ENCODE measurements around the gene IL17D. TPM values are rescaled to one million over a fixed set of nuclear protein-coding genes. Genes with fewer than 3 reads are reported as not detected.
"Not testable (repeated sequence)": the region's sequence is repeated elsewhere in the genome, so short reads cannot be mapped to it uniquely, and the experiment has no call there.

The IL17D gene
- polyA plus RNA-seq, 4 donors, result 8.9 to 19.4 (median 10.7) TPM

DNA sequence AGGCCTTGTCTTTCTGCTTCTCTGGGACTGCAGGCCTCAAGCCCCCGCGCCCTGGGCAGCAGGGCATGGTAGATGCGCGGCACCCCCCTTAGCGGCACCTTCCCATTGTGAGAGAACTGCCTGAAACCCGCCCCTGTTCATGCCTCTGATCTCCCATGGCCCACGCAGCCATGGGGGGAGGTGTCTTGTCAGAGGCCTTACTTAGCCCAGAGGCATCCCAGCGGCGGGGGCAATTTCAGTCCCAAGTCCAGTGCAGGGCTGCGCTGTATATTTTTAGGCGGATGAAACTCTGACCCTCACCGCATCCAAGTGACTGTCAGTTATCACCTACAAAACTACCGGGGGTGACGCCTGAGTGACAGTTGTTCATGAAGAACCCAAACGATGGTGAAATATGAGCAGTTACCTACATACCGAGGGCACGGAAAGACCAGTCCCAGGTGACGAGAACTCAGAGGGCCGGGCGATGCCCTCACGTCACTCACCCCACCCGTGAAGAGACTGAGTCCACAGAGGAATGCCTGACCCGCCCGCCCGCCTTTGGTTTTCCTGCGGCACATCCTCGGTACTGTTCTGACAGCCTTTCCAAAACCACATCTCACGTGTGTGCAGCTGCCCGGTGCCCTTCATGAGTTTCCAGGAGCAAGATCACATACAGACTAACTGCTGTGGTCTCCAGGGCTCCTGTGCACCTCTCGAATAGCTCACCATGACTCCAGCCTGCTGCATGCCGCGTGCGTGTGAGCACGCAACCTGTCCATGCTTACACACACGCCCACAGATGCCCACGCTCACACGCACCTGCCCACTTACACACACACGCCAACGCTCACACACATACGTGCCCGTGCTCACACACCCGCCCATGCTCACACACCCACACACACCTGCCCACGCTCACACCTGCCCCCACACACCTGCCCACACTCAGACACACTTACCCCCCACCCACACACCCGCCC is 14.4 kb downstream of the IL17D start:
- no peak for DNase-seq (ENCODE audit: low read depth in 4 of 4, low spot score in 3 of 4)

DNA sequence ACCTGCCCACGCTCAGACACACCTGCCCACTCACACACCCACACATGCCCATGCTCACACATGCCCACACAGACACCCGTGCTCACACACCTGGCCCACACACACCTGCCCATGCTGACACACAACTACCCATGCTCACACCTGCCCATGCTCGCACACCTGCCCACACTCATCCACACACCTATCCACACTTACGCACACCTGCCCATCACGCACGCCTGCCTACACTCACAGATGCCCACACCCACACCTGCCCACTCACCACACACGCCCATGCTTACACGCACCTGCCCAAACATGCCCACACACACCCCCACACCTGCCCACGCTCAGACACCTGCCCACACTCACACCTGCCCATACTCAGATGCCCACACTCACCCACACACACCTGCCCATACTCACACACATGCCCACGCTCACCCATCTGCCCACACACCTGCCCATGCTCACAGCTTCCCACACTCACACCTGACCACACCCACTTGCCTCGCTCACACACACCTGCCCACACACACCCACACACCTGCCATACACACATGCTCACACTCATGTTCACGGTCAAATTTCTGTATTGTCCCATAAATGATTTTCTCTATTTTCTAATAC is 15.6 kb downstream of the IL17D start:
- no peak for DNase-seq (ENCODE audit: low read depth in 4 of 4, low spot score in 3 of 4)

DNA sequence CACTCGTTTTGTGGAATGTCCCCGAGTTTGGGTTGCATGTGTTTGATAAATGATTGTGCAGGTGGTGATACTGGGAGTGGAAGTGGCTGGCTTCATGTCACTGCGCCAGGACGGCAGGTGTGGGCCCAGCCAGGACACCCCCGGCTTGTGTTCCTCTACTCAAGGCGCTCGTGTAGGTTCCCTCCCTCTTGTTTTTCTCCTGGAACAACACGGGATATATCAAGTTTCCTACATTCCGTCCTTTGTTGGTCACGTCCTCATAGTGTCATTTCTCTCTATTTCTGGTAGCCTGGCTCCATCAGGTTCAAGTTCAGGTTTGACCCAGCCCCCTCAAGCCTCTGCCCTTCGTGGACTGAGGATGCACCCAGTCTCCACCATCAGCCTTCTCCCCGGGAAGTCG is 16.3 kb downstream of the IL17D start:
- DNase-seq (ENCODE audit: low read depth in 4 of 4, low spot score in 3 of 4), result no peak

DNA sequence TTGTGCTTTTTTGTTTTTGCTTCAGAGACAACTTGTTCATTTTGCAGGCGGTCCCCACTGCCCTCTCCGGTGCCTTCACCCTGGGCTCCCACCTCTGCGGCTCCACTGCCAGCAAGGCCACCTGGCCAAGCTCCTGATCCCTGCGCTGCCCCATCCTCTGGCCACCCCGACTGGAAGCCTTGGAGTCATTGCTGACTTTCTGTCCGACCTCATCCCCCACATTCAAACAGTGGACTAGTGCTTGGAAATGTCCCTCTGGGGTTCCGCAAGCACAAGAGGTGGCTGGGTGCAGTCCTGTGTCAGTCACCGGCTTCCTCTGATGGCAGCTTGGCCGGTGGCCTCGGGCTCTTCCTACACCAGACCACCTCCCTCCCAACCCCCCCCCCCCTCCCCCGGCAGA is 17.0 kb downstream of the IL17D start:
- DNase-seq (ENCODE audit: low read depth in 4 of 4, low spot score in 3 of 4), result no peak

DNA sequence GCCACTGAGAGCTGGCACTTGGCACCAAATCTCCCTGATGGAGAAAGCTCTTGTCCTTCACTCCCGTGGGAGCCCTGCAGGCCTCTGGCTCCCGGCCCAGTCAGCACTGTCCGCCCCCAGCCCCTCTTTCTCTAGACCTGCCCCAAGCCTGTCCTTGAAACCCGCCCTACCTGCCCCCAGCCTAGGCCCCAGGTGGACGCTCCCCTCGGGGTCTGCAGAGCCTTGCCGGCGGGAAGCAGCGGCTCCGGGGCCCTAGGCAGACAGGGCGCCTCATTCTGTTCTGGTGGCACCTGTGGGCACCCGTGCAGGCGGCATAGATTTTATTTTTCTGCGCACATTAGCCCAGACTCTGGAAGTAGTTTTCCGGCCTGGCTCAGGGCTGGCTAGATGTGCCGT is 17.6 kb downstream of the IL17D start:
- DNase-seq (ENCODE audit: low read depth in 4 of 4, low spot score in 3 of 4), result no peak

DNA sequence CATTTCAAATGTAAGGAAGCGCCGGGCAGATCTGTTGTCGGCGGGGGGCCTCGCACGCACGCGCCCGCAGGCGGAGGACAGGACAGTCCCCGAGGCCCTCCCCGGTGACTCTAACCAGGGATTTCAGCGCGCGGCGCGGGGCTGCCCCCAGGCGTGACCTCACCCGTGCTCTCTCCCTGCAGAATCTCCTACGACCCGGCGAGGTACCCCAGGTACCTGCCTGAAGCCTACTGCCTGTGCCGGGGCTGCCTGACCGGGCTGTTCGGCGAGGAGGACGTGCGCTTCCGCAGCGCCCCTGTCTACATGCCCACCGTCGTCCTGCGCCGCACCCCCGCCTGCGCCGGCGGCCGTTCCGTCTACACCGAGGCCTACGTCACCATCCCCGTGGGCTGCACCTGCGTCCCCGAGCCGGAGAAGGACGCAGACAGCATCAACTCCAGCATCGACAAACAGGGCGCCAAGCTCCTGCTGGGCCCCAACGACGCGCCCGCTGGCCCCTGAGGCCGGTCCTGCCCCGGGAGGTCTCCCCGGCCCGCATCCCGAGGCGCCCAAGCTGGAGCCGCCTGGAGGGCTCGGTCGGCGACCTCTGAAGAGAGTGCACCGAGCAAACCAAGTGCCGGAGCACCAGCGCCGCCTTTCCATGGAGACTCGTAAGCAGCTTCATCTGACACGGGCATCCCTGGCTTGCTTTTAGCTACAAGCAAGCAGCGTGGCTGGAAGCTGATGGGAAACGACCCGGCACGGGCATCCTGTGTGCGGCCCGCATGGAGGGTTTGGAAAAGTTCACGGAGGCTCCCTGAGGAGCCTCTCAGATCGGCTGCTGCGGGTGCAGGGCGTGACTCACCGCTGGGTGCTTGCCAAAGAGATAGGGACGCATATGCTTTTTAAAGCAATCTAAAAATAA is 18.2 kb downstream of the IL17D start:
- peak in 1 of 4 donors; percentile 36 for DNase-seq (ENCODE audit: low read depth in 4 of 4, low spot score in 3 of 4)

DNA sequence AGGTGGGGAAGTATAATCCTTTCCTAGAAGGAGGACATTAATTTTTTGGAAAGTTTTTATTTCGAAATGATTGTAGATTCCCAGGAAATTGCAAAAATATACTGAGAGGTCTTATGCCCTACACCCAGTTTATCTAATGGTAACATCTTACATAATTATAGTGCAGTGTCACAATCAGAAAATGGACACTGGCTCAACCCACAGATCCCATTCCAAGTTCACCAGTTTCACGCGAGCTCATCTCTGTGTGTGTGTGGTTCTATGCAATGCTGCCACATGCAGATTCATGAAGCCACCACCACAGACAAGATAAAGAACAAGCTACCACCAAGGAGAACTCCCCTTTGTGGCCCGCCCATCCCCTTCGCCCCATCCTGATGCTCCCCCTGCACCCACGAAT is 24.4 kb downstream of the IL17D start:
- no peak for DNase-seq (ENCODE audit: low read depth in 4 of 4, low spot score in 3 of 4)

DNA sequence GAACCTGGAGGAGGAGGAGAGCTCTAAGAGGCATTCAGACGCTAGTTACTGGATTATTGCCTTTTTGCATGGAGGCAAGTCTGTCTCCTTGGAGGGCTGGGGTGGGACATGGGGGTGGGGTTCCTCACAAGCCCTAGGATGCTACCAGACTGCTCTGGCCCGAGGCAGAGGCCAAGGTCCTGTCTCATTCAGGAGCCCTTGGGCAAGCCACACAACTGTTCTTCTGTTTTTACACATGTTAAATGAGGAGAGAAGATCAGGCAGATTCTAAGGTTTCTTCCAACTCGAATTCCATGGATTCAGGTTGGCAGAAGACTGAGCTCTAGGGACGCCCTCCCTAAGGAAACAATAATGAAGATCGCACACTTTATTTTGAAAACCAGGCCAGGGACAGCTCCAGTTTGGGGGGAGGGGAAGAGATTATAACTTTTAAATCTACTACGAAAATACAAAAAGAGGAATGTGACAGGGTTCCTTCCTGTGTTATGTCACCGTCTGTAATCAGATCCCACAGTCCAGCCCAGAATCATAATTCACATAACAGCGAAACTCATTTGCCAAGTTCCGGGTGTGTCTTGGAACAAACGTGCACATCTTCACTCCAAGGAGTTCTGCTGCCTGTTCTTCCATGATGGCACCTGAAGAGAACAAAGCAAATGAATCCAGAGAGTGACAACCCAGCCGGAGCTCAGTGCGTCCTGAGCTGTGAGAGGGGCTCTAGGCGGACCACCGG is 25.2 kb downstream of the IL17D start:
- no peak for DNase-seq (ENCODE audit: low read depth in 4 of 4, low spot score in 3 of 4)

DNA sequence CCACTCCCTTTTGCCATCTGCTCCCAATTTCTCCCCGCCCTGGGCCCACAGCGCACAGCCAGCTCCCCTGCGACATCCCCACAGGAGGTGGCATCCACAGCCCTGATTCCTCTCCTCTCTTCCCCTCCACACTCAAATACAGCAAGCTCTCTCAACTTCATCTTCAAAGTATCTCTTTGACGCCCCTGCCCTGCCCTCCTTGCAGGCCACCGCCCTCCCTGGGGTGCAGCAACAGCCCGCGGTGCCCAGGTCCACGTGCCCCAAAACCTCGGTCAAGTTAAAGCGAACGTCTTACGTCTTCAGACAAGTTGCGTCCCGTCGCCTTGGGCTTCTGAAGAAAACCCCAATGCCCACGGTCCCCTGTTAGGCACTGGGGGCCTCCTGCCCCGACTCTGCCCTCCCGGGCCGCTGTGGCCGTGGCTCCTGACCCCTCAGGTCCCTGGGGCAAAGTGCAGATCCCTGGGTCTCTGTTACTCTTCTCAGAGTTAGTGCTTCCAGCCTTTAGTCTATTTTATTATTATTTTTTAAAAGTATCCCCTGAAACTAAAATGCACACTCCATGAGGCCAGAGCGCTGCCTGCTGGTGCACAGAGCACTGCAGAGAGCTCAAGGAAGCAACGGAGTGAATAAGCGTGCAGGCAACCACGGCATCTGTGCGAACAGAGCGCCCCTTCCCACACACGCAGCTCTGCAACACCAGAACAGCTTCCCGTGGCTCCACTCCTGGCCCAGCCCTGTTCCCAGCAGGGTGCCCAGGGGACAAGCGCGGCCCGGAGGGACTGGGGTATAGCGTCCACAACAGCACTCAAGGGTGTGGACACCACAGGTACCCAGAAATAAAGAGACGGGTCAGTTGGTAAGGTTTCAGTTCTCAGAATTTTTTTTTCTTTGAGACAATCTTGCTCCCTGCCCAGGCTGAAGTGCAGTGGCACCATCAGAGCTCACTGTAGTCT is 26.4 kb downstream of the IL17D start:
- DNase-seq (ENCODE audit: low read depth in 4 of 4, low spot score in 3 of 4), result no peak

DNA sequence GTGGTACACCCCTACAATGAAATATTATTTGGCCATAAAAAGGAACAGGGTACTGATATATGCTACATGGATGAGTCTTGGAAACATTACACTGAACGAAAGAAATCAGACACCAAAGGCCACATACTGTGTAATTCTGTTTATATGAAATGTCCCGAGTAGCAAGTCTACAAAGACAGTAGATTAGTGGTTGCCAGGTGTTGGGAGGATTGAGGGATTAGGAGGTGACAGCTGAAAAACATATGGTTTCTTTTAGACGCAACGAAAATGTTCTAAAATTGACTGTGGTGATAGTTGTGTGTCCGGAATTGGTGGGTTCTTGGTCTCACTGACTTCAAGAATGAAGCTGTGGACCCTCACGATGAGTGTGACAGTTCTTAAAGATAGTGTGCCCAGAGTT is 35.1 kb downstream of the IL17D start:
- no peak for DNase-seq (ENCODE audit: low read depth in 4 of 4, low spot score in 3 of 4)

DNA sequence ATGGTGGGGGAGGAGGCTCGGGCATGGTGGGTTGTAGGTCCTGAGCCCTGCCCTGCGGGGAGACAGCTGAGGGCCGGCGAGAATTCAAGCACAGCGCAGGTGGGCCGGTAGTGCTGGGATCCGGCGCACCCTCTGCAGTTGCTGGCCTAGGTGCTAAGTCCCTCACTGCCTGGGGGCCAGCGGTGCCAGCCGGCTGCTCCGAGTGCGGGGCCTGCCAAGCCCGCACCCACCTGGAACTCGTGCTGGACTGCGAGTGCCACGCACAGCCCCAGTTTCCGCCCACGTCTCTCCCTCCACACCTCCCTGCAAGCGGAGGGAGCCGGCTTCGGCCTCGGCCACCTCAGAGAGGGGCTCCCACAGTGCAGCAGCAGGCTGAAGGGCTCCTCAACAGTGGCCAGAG is 36.5 kb downstream of the IL17D start:
- no peak for DNase-seq (ENCODE audit: low read depth in 4 of 4, low spot score in 3 of 4)

DNA sequence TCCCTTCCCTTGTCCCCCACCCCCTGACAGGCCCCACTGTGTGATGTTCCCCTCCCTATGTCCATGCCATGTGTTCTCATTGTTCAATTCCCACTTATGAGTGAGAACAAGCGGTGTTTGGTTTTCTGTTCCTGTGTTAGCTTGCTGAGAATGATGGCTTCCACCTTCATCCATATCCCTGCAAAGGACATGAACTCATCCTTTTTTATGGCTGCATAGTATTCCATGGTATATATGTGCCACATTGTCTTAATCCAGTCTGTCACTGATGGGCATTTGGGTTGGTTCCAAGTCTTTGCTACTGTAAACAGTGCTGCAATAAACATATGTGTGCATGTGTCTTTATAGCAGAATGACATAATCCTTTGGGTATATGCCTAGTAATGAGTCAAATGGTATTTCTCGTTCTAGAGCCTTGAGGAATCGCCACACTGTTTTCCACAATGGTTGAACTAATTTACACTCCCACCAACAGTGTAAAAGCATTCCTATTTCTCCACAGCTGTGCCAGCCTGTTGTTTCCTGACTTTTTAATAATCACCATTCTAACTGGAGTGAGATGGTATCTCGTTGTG is 40.4 kb downstream of the IL17D start:
- not testable (repeated sequence) for DNase-seq (ENCODE audit: low read depth in 4 of 4, low spot score in 3 of 4)

DNA sequence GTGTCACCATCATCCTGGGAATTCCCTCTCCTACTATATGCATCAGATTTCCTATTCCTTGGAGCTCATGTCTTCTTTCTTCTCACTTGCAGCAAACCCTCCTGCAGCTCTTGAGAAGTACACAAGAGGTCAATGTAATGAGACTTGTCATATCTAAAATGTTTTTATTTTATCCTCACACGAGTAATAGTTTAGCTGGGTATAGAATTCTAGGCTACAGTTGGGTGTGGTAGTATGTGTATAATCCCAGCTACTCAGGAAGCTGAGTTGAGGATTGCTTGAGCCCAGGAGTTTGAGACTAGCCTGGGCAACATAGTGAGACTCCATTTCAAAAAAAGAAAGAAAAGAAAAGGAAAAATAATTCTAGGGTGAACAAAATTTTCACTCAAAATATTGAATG is 45.9 kb downstream of the IL17D start:
- DNase-seq (ENCODE audit: low read depth in 4 of 4, low spot score in 3 of 4), result no peak

DNA sequence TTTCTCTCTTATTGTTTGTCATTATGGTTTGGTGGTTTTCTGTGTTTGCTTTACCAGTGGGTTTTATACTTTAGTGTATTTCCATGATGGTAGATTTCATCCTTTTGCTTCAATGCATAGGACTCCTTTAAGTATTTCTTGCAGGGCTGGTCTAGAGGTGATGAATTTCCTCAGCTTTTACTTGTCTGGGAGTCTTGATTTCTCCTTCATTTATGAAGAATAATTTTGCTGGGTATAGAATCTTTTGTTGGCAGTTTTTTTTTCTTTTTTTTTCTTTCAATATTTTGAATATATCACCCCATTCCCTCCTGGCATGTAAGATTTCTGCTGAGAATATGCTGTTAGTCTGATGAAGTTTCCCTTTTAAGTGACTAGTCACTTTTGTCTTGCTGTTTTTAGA is 50.5 kb downstream of the IL17D start:
- no peak for DNase-seq (ENCODE audit: low read depth in 4 of 4, low spot score in 3 of 4)

DNA sequence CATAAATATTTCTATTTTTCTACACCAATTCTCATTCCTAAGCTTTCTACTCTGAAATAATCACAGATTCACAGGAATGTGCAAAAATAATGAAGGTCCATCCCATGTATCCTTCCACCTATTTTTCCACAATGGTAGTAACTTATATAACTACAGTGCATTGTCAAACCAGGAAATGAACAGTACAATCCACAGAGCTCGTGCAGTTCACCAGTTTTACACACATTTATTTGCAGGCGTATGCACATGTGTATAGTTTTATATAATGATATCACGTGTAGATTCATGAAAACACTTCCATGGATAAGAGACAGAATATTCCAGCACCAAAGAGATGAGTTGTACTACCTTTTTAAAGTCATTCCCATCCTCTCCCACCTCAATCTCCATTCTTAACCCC is 57.4 kb downstream of the IL17D start:
- DNase-seq (ENCODE audit: low read depth in 4 of 4, low spot score in 3 of 4), result no peak

DNA sequence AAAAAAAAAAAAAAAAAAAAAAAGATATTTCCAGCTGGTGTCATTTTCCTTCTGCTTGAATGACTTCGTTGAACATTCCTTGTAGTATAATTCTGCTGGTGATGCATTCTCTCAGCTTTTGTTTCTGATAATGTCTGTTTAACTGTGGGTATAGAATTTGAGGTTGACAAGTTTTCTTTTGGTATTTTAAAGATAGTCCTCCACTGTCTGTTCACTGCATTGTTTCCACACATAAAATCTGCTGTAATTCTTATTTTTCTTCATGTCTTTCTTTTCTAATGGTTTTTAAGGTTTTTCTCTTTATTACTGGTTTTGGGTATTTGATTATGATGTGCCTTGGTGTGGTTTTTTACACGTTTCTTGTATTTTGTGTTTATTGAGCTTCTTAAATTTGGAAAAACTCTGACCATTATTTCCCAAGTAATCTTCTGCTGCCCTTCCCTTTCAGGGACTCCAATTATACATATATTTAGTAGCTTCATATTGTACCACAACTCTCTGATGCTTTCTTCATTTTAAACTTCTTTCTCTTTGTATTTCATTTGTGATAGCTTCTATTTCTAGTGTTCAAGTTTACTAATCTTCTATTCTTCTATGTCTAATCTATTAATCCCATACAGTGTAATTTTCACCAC is 63.9 kb downstream of the IL17D start:
- DNase-seq (ENCODE audit: low read depth in 4 of 4, low spot score in 3 of 4), result no peak

DNA sequence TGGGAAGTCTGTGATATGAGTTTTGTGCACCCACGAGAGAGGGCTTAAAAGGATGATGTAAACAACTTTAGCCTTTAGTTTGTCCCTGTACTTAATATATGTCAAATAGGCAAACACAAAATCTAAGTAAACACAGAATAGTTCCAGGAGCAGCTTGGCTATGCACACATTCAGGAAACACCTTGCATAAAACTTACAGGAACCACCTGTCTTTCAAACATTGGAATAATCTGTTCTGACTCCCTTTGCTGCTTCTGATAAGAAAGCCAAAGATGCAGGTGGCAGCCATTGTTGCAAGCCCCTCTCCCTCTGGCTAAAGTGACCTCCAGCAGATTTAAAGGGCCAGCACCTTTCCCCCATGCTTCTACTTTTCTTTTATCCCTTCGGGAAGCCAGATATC is 65.6 kb downstream of the IL17D start:
- no peak for DNase-seq (ENCODE audit: low read depth in 4 of 4, low spot score in 3 of 4)

DNA sequence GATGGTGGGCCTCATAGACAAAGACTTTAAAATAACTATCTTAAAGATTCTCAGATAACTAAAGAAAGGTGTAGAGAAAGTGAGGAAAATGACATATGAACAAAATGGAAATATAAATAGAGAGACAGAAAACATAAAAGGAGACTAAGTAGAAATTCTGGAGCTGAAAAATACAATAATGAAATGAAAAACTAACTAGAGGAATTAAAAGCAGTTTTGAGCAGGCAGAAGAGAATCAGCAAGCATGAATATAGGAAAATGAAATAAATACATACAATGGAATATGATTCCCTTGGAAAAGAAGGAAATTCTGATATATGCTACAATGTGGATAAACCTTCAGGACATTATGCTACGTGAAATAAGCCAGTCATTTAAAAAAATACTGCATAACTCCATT is 66.3 kb downstream of the IL17D start:
- DNase-seq (ENCODE audit: low read depth in 4 of 4, low spot score in 3 of 4), result no peak
